GM12878 (cell line): ENCODE measurements around the gene VPS13C.

Source experiments
- CTCF ChIP-seq, 3 experiments: IDR thresholded peaks in 2 of 3; conservative IDR thresholded peaks in 1 of 3; 2 replicates each; pipeline ENCODE4 v1.5.1; 2011; ENCODE audit warnings: low read depth in 3 of 3, low read length in 3 of 3, mild to moderate bottlenecking in 3 of 3, control low read depth in 2 of 3, moderate library complexity in 2 of 3, inconsistent platforms in 1 of 3, mixed read lengths in 1 of 3; ENCODE audit not compliant: control insufficient read depth in 2 of 3, insufficient read depth in 1 of 3; ENCODE audit errors: extremely low read depth in 1 of 3
- USF2 ChIP-seq: IDR thresholded peaks from 2 replicates; pipeline ENCODE4 v1.6.1; 2011; ENCODE audit warnings: low read depth, low read length, improper control_type of control experiment, borderline replicate concordance
- ZNF274 ChIP-seq: IDR thresholded peaks from one replicate; pipeline ENCODE4 v1.8.0; 2011; ENCODE audit not compliant: insufficient read length, insufficient read depth

- TF ChIP-seq CTCF (IDR thresholded peaks at IDR 0.05 in 2 of 3, conservative IDR thresholded peaks at IDR 0.05 in 1 of 3; ENCODE audit: control insufficient read depth in 2 of 3, extremely low read depth in 1 of 3, insufficient read depth in 1 of 3, low read depth in 3 of 3, low read length in 3 of 3) (no peak), ZNF274 (no peak), USF2 (no peak)
These were observed 190.6 kb downstream of the VPS13C start for GRCh38 chr15:61869656-61870055.
